Ishikawa (cell line): ENCODE data around the gene UTY.

Experiments used
- CEBPB ChIP-seq: IDR thresholded peaks from 2 replicates; pipeline ENCODE4 v1.6.1; 2012
- CREB1 ChIP-seq: IDR thresholded peaks from 2 replicates; pipeline ENCODE4 v1.6.1; 2012; ENCODE audit warnings: low read depth
- TAF1 ChIP-seq: IDR thresholded peaks from 2 replicates; pipeline ENCODE4 v1.6.1; 2012; ENCODE audit warnings: low read depth, mild to moderate bottlenecking
- TCF12 ChIP-seq: IDR thresholded peaks from 2 replicates; pipeline ENCODE4 v1.6.1; 2012; ENCODE audit warnings: low read depth
- YY1 ChIP-seq: IDR thresholded peaks from 2 replicates; pipeline ENCODE4 v1.6.1; 2012; ENCODE audit warnings: low read depth
- ZBTB7A ChIP-seq: IDR thresholded peaks from 2 replicates; pipeline ENCODE4 v1.6.1; 2012; ENCODE audit warnings: low read depth

DNA sequence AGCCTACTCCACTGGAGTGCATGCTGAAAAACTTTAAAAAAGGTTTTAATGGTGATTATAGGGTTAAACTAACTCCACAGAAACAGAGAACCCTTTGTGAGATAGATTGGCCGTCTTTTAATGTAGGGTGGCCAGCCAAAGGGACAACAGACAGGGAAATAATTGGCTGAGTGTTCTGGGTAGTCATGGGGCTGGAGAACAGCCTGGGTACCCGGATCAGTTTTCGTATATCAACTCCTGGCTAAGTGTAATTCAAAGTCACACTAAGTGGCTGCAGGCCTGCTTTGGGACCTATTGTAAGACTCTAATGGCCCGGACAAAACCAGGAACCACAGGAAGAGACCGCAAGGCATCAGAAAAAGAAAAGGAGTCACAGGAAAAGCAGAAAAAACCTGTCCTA, 139.9 kb downstream of the UTY start:
- no peak for TF ChIP-seq CREB1
- TF ChIP-seq CEBPB = no peak
- TF ChIP-seq TAF1 = no peak
- TF ChIP-seq TCF12 = no peak
- no peak for TF ChIP-seq ZBTB7A
- TF ChIP-seq YY1 = no peak
